GM18858 (cell line): ENCODE measurements around the gene NUP133.
"Not testable (repeated sequence)": the region's sequence is repeated elsewhere in the genome, so short reads cannot be mapped to it uniquely, and the experiment has no call there.

Experiments used
- ATAC-seq: cut with Tn5 transposase; IDR thresholded peaks from one replicate; pipeline ENCODE4 v1.9.1; 2021; ENCODE audit not compliant: unreplicated experiment

Gene NUP133

GRCh38 chr1:229507951-229508822 lies at the start of gene NUP133:
Gene NUP133 (minus strand): TSS chr1:229508341. CDS start chr1:229508249, 92 bp downstream.
- ATAC-seq = peak; percentile 65

- peak; percentile 20 for ATAC-seq
Measured at GRCh38 chr1:229557200-229557850, 49.2 kb upstream of the NUP133 start.

GRCh38 chr1:229554886-229555621 lies 46.9 kb upstream of the NUP133 start:
- ATAC-seq = no peak

- no peak for ATAC-seq
Measured at GRCh38 chr1:229553621-229554130, 45.5 kb upstream of the NUP133 start.

- ATAC-seq = no peak
Measured at GRCh38 chr1:229552732-229553131, 44.6 kb upstream of the NUP133 start.

- ATAC-seq = no peak
Measured at GRCh38 chr1:229550812-229551567, 42.8 kb upstream of the NUP133 start.

GRCh38 chr1:229547542-229547941 lies 39.4 kb upstream of the NUP133 start:
- no peak for ATAC-seq

GRCh38 chr1:229544587-229544986 lies 36.4 kb upstream of the NUP133 start:
- no peak for ATAC-seq

GRCh38 chr1:229539863-229540506 lies 31.8 kb upstream of the NUP133 start:
- ATAC-seq = no peak

- ATAC-seq = no peak
Measured at GRCh38 chr1:229538945-229539344, 30.8 kb upstream of the NUP133 start.

- ATAC-seq = no peak
Measured at GRCh38 chr1:229537894-229538293, 29.8 kb upstream of the NUP133 start.

GRCh38 chr1:229536982-229537381 lies 28.8 kb upstream of the NUP133 start:
- ATAC-seq = no peak

GRCh38 chr1:229535230-229535629 lies 27.1 kb upstream of the NUP133 start:
- no peak for ATAC-seq

GRCh38 chr1:229531326-229531725 lies 23.2 kb upstream of the NUP133 start:
- no peak for ATAC-seq

- ATAC-seq = no peak
Measured at GRCh38 chr1:229529639-229530038, 21.5 kb upstream of the NUP133 start.

- ATAC-seq = no peak
Measured at GRCh38 chr1:229526695-229527094, 18.6 kb upstream of the NUP133 start.

- ATAC-seq = no peak
Measured at GRCh38 chr1:229523052-229523451, 14.9 kb upstream of the NUP133 start.

GRCh38 chr1:229514578-229515275 lies 6.6 kb upstream of the NUP133 start:
- ATAC-seq = no peak

GRCh38 chr1:229511625-229512024 lies 3.5 kb upstream of the NUP133 start:
- not testable (repeated sequence) for ATAC-seq
